Activated CD8-positive, alpha-beta memory T cell treated with anti-CD3 and anti-CD28 coated beads, Interleukin-2, amount 10 ng/mL, durations not matched to agents 7 days and 5 days (primary cell): ENCODE results near the gene TARS1. TPM values are rescaled to one million over a fixed set of nuclear protein-coding genes. Genes with fewer than 3 reads are reported as not detected.
"Not testable (repeated sequence)": the region's sequence is repeated elsewhere in the genome, so short reads cannot be mapped to it uniquely, and the experiment has no call there.

Source experiments
- ATAC-seq: fragments of 150-1000 bp; cut with Tn5 transposase; one replicate; pipeline ENCODE4 v1.10.0; 2021; ENCODE audit warnings: moderate library complexity
- CTCF ChIA-PET: fragments of 350-600 bp; sonication (Branson Sonifier 250); formaldehyde crosslinking; loops from one replicate; lab custom pipeline; 2021; ENCODE audit warnings: antibody characterized with exemption; lab: Charles Lee
- DNase-seq: peaks from one replicate; pipeline ENCODE4 v3.0.0-alpha.2; 2020
- H3K27ac Mint-ChIP-seq: one replicate; pipeline ENCODE4 v1.8.0; 2021; ENCODE audit warnings: mild to moderate bottlenecking, mixed read lengths
- H3K27me3 Mint-ChIP-seq: one replicate; pipeline ENCODE4 v1.8.0; 2021; ENCODE audit warnings: mixed read lengths
- H3K36me3 Mint-ChIP-seq: one replicate; pipeline ENCODE4 v1.8.0; 2021; ENCODE audit warnings: mild to moderate bottlenecking, mixed read lengths
- H3K4me1 Mint-ChIP-seq: one replicate; pipeline ENCODE4 v1.8.0; 2021; ENCODE audit warnings: mixed read lengths
- H3K4me3 Mint-ChIP-seq: one replicate; pipeline ENCODE4 v1.8.0; 2021; ENCODE audit warnings: mild to moderate bottlenecking, moderate library complexity, mixed read lengths
- H3K9me3 Mint-ChIP-seq: one replicate; pipeline ENCODE4 v1.8.0; 2022; ENCODE audit warnings: low read depth, mixed read lengths
- total RNA-seq, 2 experiments: library from RNA; stranded (reverse); gene quantifications; one replicate each; pipeline ENCODE4 v1.2.3, GENCODE V29; 2021

TARS1 gene
- total RNA-seq, 2 experiments from 2014 or later: 157 to 240 TPM

- Mint-ChIP-seq H3K27me3 (peaks cover 2% of the 10 kb centered on the region), H3K4me1 (no peaks in the 10 kb centered on the region), H3K36me3 (no peaks in the 10 kb centered on the region), H3K4me3 (no peak overlapping the region), H3K27ac (no peak overlapping the region), H3K9me3 (no peaks in the 10 kb centered on the region)
- DNase-seq (no peak), ATAC-seq (no peak)
- CTCF ChIA-PET: no interaction called here
Measured at GRCh38 chr5:33513462-33514185, 72.9 kb downstream of the TARS1 start.

- H3K36me3 Mint-ChIP-seq, H3K27ac Mint-ChIP-seq, H3K27me3 Mint-ChIP-seq, H3K4me3 Mint-ChIP-seq, DNase-seq, ATAC-seq, CTCF ChIA-PET, H3K4me1 Mint-ChIP-seq, H3K9me3 Mint-ChIP-seq: not testable (repeated sequence)
Measured at GRCh38 chr5:33515366-33515765, 74.6 kb downstream of the TARS1 start.

- Mint-ChIP-seq H3K9me3 (no peaks in the 10 kb centered on the region), H3K27me3 (no peaks in the 10 kb centered on the region), H3K4me3 (no peak overlapping the region), H3K36me3 (no peaks in the 10 kb centered on the region), H3K4me1 (no peaks in the 10 kb centered on the region), H3K27ac (no peak overlapping the region)
- CTCF ChIA-PET: no interaction called here
- DNase-seq: no peak
- no peak for ATAC-seq
Measured at GRCh38 chr5:33516421-33516820, 75.7 kb downstream of the TARS1 start.
